Measurements from ENCODE around the gene TMEM259. TPM values are rescaled to one million over a fixed set of nuclear protein-coding genes. Genes with fewer than 3 reads are reported as not detected.

Gene TMEM259
- total and polyA plus RNA-seq, 2 experiments from 2014 or later, result 82.8 to 196 TPM

- Mint-ChIP-seq H3K4me3 (no peak overlapping the region), H3K27ac (no peak overlapping the region), H3K9me3 (no peaks in the 10 kb centered on the region), H3K4me1 (peaks cover 23% of the 10 kb centered on the region), H3K27me3 (ENCODE audit: insufficient read depth, low read depth, poor library complexity) (peaks cover 7% of the 10 kb centered on the region), H3K36me3 (ENCODE audit: low read depth) (peaks cover 3% of the 10 kb centered on the region; the same call in 2 of the 3 replicates)
- Histone ChIP-seq H2AFZ (no peak overlapping the region), H3K27me3 (ENCODE audit: insufficient read depth) (no peaks in the 10 kb centered on the region), H3K36me3 (ENCODE audit: insufficient read depth) (no peaks in the 10 kb centered on the region), H3K9me2 (ENCODE audit: insufficient read depth) (no peaks in the 10 kb centered on the region), H3F3A (replicated peaks; ENCODE audit: low read depth) (peaks cover 6% of the 10 kb centered on the region; the same call in 1 of the 2 replicates), H3K4me3 (no peak overlapping the region), H3K4me2 (no peak overlapping the region), H3K4me1 (ENCODE audit: insufficient read depth) (peaks cover 6% of the 10 kb centered on the region; the same call in 1 of the 2 replicates), H3K79me2 (replicated peaks; ENCODE audit: insufficient read depth) (peaks cover 46% of the 10 kb centered on the region), H3K27ac (ENCODE audit: low read depth) (no peak overlapping the region), H4K20me1 (replicated peaks; ENCODE audit: insufficient read depth) (peaks cover 23% of the 10 kb centered on the region)
- DNase-seq (ENCODE audit: low spot score) (no peak), ATAC-seq (no peak)
- no peak for TF ChIP-seq ETS1 (IDR thresholded peaks at IDR 0.05)
- no peak for TF ChIP-seq NANOG (IDR thresholded peaks at IDR 0.05; ENCODE audit: borderline replicate concordance)
- no peak for TF ChIP-seq JUNB (IDR thresholded peaks at IDR 0.05; ENCODE audit: unreplicated experiment)
- TF ChIP-seq ZNF331 (CRISPR knock-in tag; IDR thresholded peaks at IDR 0.05; ENCODE audit: low read depth), result no peak
- no peak for TF ChIP-seq EZH2phosphoT487 (IDR thresholded peaks at IDR 0.05; ENCODE audit: unreplicated experiment)
- no peak for TF ChIP-seq CREB1 (CRISPR knock-in tag; IDR thresholded peaks at IDR 0.05; ENCODE audit: low read depth)
- no peak for TF ChIP-seq ZNF462 (CRISPR knock-in tag; IDR thresholded peaks at IDR 0.05)
- TF ChIP-seq REST (IDR thresholded peaks at IDR 0.05; ENCODE audit: unreplicated experiment), result no peak
- TF ChIP-seq POLR2AphosphoS5 (IDR thresholded peaks at IDR 0.05; ENCODE audit: low read depth), result no peak
- no peak for TF ChIP-seq EZH2 (IDR thresholded peaks at IDR 0.05; ENCODE audit: low read depth, unreplicated experiment)
- no peak for TF ChIP-seq STAT1 (IDR thresholded peaks at IDR 0.05; ENCODE audit: unreplicated experiment)
- TF ChIP-seq CTCF (conservative IDR thresholded peaks at IDR 0.05; ENCODE audit: low read depth in 2 of 2), result no peak
- TF ChIP-seq ZNF114 (CRISPR knock-in tag; IDR thresholded peaks at IDR 0.05), result no peak
Observed at GRCh38 chr19:1013218-1013617, 7.7 kb downstream of the TMEM259 start.

All from GM23338 (cell line).